CD4-positive, alpha-beta T cell treated with Interleukin-15 for 4 hours (primary cell): Measurements from ENCODE around the gene SPART.
A peak's percentile ranks its signal among the peaks of the same experiment; 100 is the strongest.

Experiments used
- DNase-seq: peaks from one replicate; pipeline ENCODE4 v3.0.0-alpha.2; 2020; ENCODE audit warnings: low spot score

The SPART gene

GRCh38 chr13:36346222-36347083, at the start of gene SPART:
Gene SPART, minus strand, starts transcription at chr13:36346394. Its CDS starts 10,564 bp downstream, at chr13:36335830.
- peak; percentile 92 for DNase-seq

- no peak for DNase-seq
Measured at GRCh38 chr13:36395280-36395679, 49.1 kb upstream of the SPART start.

- no peak for DNase-seq
Measured at GRCh38 chr13:36385489-36385888, 39.3 kb upstream of the SPART start.

GRCh38 chr13:36382030-36382429, 35.8 kb upstream of the SPART start:
- DNase-seq: no peak

GRCh38 chr13:36377826-36378468, 31.8 kb upstream of the SPART start:
- DNase-seq: no peak

GRCh38 chr13:36374063-36374462, 27.9 kb upstream of the SPART start:
- DNase-seq: no peak

GRCh38 chr13:36371185-36371584, 25.0 kb upstream of the SPART start:
- DNase-seq: no peak

GRCh38 chr13:36370108-36370429, 23.9 kb upstream of the SPART start:
- no peak for DNase-seq

GRCh38 chr13:36369268-36370107, 23.3 kb upstream of the SPART start:
- no peak for DNase-seq

GRCh38 chr13:36366031-36366430, 19.8 kb upstream of the SPART start:
- DNase-seq: no peak

- no peak for DNase-seq
Measured at GRCh38 chr13:36363366-36363863, 17.2 kb upstream of the SPART start.

GRCh38 chr13:36362914-36363313, 16.7 kb upstream of the SPART start:
- no peak for DNase-seq

- DNase-seq: no peak
Measured at GRCh38 chr13:36362251-36362650, 16.1 kb upstream of the SPART start.

- DNase-seq: no peak
Measured at GRCh38 chr13:36360903-36361302, 14.7 kb upstream of the SPART start.

- no peak for DNase-seq
Measured at GRCh38 chr13:36359301-36359950, 13.2 kb upstream of the SPART start.

- no peak for DNase-seq
Measured at GRCh38 chr13:36358175-36358718, 12.1 kb upstream of the SPART start.

- no peak for DNase-seq
Measured at GRCh38 chr13:36357692-36358091, 11.5 kb upstream of the SPART start.

GRCh38 chr13:36357231-36357630, 11.0 kb upstream of the SPART start:
- DNase-seq: no peak

- DNase-seq: no peak
Measured at GRCh38 chr13:36356058-36356457, 9.9 kb upstream of the SPART start.

- DNase-seq: no peak
Measured at GRCh38 chr13:36355632-36356031, 9.4 kb upstream of the SPART start.

- DNase-seq: no peak
Measured at GRCh38 chr13:36354842-36355623, 8.8 kb upstream of the SPART start.
